ENCODE results near the gene SUPT4H1. TPM values are rescaled to one million over a fixed set of nuclear protein-coding genes. Genes with fewer than 3 reads are reported as not detected.

Gene SUPT4H1
- total RNA-seq, 2 donors from 2014 or later: 50.0 to 51.4 TPM

DNA sequence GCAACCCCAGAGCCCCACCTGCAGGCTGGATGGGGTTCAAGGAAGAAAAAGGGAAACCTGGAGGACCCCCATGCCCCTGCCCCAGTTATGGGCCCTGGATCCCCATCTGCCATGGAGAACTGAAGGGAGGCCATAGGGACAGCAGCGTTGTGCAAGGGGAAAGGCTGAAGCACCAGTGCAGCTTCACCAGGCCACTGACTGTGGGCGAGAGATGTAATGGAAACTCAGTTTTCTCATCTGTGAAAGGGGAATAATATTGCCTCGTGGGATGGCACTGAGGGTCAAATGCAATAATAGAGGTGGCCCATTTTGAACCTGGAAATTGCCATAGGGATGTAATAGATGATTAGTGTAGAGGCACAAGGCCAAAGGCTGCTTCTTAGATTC is 13.6 kb downstream of the SUPT4H1 start:
- no peaks in the 10 kb centered on the region for H3K36me3 ChIP-seq
- no peaks in the 10 kb centered on the region for H3K9me3 ChIP-seq
- H3K4me1 ChIP-seq: peaks cover 0 to 20% of the 10 kb centered on the region in 2 donors
- H3K27ac ChIP-seq: peak overlapping the region; percentile 64 to 68
- H3K4me3 ChIP-seq: no peak overlapping the region
- H3K27me3 ChIP-seq: no peaks in the 10 kb centered on the region
- no peak for TF ChIP-seq CTCF (IDR thresholded peaks at IDR 0.05)
- no peak for DNase-seq (ENCODE audit: low spot score)

- H3K36me3 ChIP-seq: no peaks in the 10 kb centered on the region
- DNase-seq (ENCODE audit: low spot score): peak; percentile 86
- peak overlapping the region in 1 of 2 donors; percentile 19 for H3K4me3 ChIP-seq
- H3K4me1 ChIP-seq: peaks cover 0 to 20% of the 10 kb centered on the region in 2 donors
- peak overlapping the region; percentile 64 to 68 for H3K27ac ChIP-seq
- no peak for TF ChIP-seq CTCF (IDR thresholded peaks at IDR 0.05)
- H3K27me3 ChIP-seq: no peaks in the 10 kb centered on the region
- H3K9me3 ChIP-seq: no peaks in the 10 kb centered on the region
These were observed 14.2 kb downstream of the SUPT4H1 start for GRCh38 chr17:58337600-58338453.

DNA sequence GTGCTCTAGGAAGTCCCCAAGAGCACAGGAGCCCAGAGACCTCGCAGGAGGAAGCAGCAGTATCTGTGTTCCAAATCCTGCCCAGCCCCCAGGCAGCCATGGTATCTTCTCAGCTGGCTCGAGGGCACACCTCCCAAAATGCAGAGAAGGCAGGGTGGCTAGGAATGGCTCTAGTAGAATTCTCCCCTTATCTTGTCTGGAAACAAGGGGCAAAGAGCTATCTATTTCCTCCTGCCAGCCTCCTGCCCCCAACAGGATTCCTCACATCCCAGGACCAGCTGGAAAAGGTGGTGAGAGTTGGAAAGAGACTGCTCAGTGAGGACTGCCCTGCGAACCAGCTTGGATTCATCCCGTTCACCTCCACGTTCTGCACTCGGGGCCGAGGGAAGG is 14.8 kb downstream of the SUPT4H1 start:
- DNase-seq (ENCODE audit: low spot score): no peak
- H3K9me3 ChIP-seq: no peaks in the 10 kb centered on the region
- no peak for TF ChIP-seq CTCF (IDR thresholded peaks at IDR 0.05)
- H3K4me1 ChIP-seq: peaks cover 0 to 20% of the 10 kb centered on the region in 2 donors
- no peaks in the 10 kb centered on the region for H3K36me3 ChIP-seq
- H3K27me3 ChIP-seq: no peaks in the 10 kb centered on the region
- H3K27ac ChIP-seq: peak overlapping the region; percentile 64 to 68
- no peak overlapping the region for H3K4me3 ChIP-seq

GRCh38 chr17:58336456-58337209 is 15.4 kb downstream of the SUPT4H1 start:
- no peak for DNase-seq (ENCODE audit: low spot score)
- no peaks in the 10 kb centered on the region for H3K36me3 ChIP-seq
- peaks cover 0 to 20% of the 10 kb centered on the region in 2 donors for H3K4me1 ChIP-seq
- no peaks in the 10 kb centered on the region for H3K27me3 ChIP-seq
- H3K9me3 ChIP-seq: no peaks in the 10 kb centered on the region
- H3K4me3 ChIP-seq: no peak overlapping the region
- no peak for TF ChIP-seq CTCF (IDR thresholded peaks at IDR 0.05)
- peak overlapping the region; percentile 64 to 68 for H3K27ac ChIP-seq

DNA sequence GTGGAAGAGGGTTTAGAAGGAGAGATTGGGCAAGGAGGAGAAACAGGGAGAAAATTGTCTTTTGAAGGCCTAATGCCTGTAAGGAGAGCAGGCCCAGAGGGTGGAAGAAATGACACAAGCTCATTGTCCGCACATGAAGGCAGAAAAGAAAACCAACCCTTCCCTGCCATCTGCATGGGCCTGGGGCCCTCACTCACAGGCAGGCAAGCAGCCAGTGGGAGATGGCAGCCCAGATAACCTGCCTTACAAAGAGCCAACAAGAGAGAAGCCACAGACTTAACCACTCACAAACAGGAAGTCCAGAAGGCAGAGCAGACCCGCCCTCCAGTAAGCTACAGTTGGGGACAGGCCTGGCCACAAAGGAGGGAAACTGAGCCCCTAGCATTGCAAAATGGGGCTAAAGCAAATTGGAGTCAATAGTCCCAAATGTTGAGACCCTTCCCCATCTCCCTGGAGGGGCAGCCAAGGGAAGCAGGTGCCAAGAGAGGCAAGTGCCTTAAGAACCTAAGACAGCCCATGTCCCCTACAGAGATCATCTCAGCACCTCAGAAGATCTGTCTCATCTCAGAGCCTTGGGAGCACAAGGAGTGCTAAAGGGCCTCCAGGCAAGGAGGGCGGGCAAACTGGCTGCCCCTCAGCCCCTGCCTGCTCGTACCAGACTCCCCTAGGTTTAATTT is 16.1 kb downstream of the SUPT4H1 start:
- H3K9me3 ChIP-seq: no peaks in the 10 kb centered on the region
- peak overlapping the region in 1 of 2 donors; percentile 68 for H3K27ac ChIP-seq
- H3K27me3 ChIP-seq: no peaks in the 10 kb centered on the region
- no peak for DNase-seq (ENCODE audit: low spot score)
- no peak overlapping the region for H3K4me3 ChIP-seq
- H3K4me1 ChIP-seq: peaks cover 0 to 20% of the 10 kb centered on the region in 2 donors
- no peak for TF ChIP-seq CTCF (IDR thresholded peaks at IDR 0.05)
- H3K36me3 ChIP-seq: no peaks in the 10 kb centered on the region

Measured in right atrium auricular region (tissue), 2 donors.